HepG2 (cell line): Measurements from ENCODE around the gene PIK3R3. TPM values are rescaled to one million over a fixed set of nuclear protein-coding genes. Genes with fewer than 3 reads are reported as not detected.
A peak's percentile ranks its signal among the peaks of the same experiment; 100 is the strongest.

Experiments used
- ATAC-seq: fragments of 200-7000 bp; cut with Tn5 transposase; 3 replicates; pipeline ENCODE4 v1.9.1; 2020; ENCODE audit warnings: mild to moderate bottlenecking, moderate library complexity
- BruUV-seq: library from RNA; stranded (reverse); fragments of 400-500 nt; replicated peaks from 2 replicates; lab custom pipeline; 2021; lab: Mats Ljungman, UMichigan
- CTCF ChIA-PET: fragments of 300-600 bp; formaldehyde crosslinking; extraction: SDS; loops from one replicate; lab custom pipeline; 2021; ENCODE audit warnings: low total read pairs, inconsistent platforms, low intra/inter-chr PET ratio; lab: Yijun Ruan, JAX
- POLR2A ChIA-PET: fragments of 350-600 bp; sonication (Branson Sonifier 250); formaldehyde crosslinking; loops from one replicate; lab custom pipeline; 2020; ENCODE audit warnings: antibody characterized with exemption, inconsistent platforms; lab: Yijun Ruan, JAX
- DNase-seq: peaks from one replicate; pipeline ENCODE4 v3.0.0-alpha.2; 2015; ENCODE audit warnings: low spot score
- FAIRE-seq: peaks from 3 replicates; lab custom pipeline; 2011; peaks lifted over from hg19 to GRCh38; lab: Jason Lieb, UNC
- H2AFZ ChIP-seq: one replicate; pipeline ENCODE4 v1.6.1; 2011; ENCODE audit warnings: low read length, inconsistent platforms
- H3K27ac ChIP-seq: fragments of 300-600 bp; 3 replicates; pipeline ENCODE4 v1.8.0; 2011; ENCODE audit warnings: mixed run types, mild to moderate bottlenecking, mixed read lengths, low read length, inconsistent platforms; ENCODE audit not compliant: insufficient read depth; ENCODE audit errors: extremely low read length
- H3K27me3 ChIP-seq, 2 experiments: fragments of 200-600 bp in 1 of 2; 2 replicates in 1 of 2; 3 replicates in 1 of 2; pipeline versions ENCODE4 v1.6.0 to v1.8.0; 2011; ENCODE audit warnings: low read length in 2 of 2, mild to moderate bottlenecking in 2 of 2, moderate library complexity in 2 of 2, inconsistent platforms in 1 of 2; ENCODE audit not compliant: insufficient read depth in 2 of 2, control insufficient read depth in 1 of 2
- H3K36me3 ChIP-seq, 2 experiments: fragments of 200-600 bp in 1 of 2; replicated peaks in 1 of 2; 2 replicates in 1 of 2; 3 replicates in 1 of 2; pipeline versions ENCODE4 v1.5.1 to v1.8.0; 2011; ENCODE audit warnings: low read length in 2 of 2, inconsistent platforms in 1 of 2; ENCODE audit not compliant: insufficient read depth in 2 of 2, control insufficient read depth in 1 of 2
- H3K4me1 ChIP-seq: 2 replicates; pipeline ENCODE4 v1.5.1; 2012; ENCODE audit warnings: low read length, inconsistent platforms; ENCODE audit not compliant: insufficient read depth
- H3K4me2 ChIP-seq: 2 replicates; pipeline ENCODE4 v1.6.0; 2011; ENCODE audit warnings: low read depth, low read length, inconsistent platforms
- H3K4me3 ChIP-seq, 3 experiments: fragments of 200-600 bp in 1 of 3; sonication (generic), shearing (Covaris generic) in 1 of 3; replicated peaks in 1 of 3; 2 replicates each; pipeline ENCODE4 v1.5.1; 2011 to 2016; ENCODE audit warnings: low read length in 3 of 3, inconsistent platforms in 2 of 3, low read depth in 2 of 3, mild to moderate bottlenecking in 2 of 3, control low read depth in 1 of 3, mixed read lengths in 1 of 3; ENCODE audit not compliant: insufficient read depth in 1 of 3
- H3K79me2 ChIP-seq: one replicate; pipeline ENCODE4 v1.6.1; 2011; ENCODE audit warnings: low read length, inconsistent platforms; ENCODE audit not compliant: insufficient read depth
- H3K9ac ChIP-seq: 2 replicates; pipeline ENCODE4 v1.6.0; 2011; ENCODE audit warnings: mild to moderate bottlenecking, low read depth, low read length, inconsistent platforms; ENCODE audit not compliant: insufficient read depth
- H3K9me3 ChIP-seq: 2 replicates; pipeline ENCODE4 v1.5.1; 2012; ENCODE audit warnings: mild to moderate bottlenecking, low read length
- H4K20me1 ChIP-seq: 2 replicates; pipeline ENCODE4 v1.6.0; 2011; ENCODE audit warnings: inconsistent platforms, mild to moderate bottlenecking, low read length, moderate library complexity; ENCODE audit not compliant: insufficient read depth
- ERF ChIP-seq: IDR thresholded peaks from 2 replicates; pipeline ENCODE4 v1.6.1; 2018; ENCODE audit warnings: missing biosample characterization, missing genetic modification reagents
- KDM5A ChIP-seq: fragments of 200-600 bp; sonication (generic); IDR thresholded peaks from 2 replicates; pipeline ENCODE4 v1.7.0; 2018; ENCODE audit warnings: antibody characterized with exemption, mild to moderate bottlenecking, low read length, borderline replicate concordance
- NR1H2 ChIP-seq: sonication (generic); formaldehyde crosslinking; IDR thresholded peaks from 2 replicates; pipeline ENCODE4 v1.8.1; 2022; ENCODE audit warnings: low read depth, missing genetic modification reagents, borderline replicate concordance
- POLR2G ChIP-seq: fragments of 200-400 bp; formaldehyde crosslinking; IDR thresholded peaks from 2 replicates; pipeline ENCODE4 v1.6.1; 2018; ENCODE audit warnings: mild to moderate bottlenecking, low read depth, low read length, moderate library complexity
- RNF219 ChIP-seq: sonication (generic); formaldehyde crosslinking; IDR thresholded peaks from 2 replicates; pipeline ENCODE4 v1.5.0; 2020; ENCODE audit warnings: mild to moderate bottlenecking, missing genetic modification reagents
- SALL1 ChIP-seq: sonication (generic); formaldehyde crosslinking; IDR thresholded peaks from 2 replicates; pipeline ENCODE4 v1.8.0; 2022; ENCODE audit warnings: mild to moderate bottlenecking, missing genetic modification reagents
- ZBTB33 ChIP-seq: sonication (generic); formaldehyde crosslinking; IDR thresholded peaks from 2 replicates; pipeline ENCODE4 v1.4.0; 2020; ENCODE audit warnings: missing genetic modification reagents
- ZBTB43 ChIP-seq: sonication (generic); formaldehyde crosslinking; conservative IDR thresholded peaks from 2 replicates; pipeline ENCODE4 v1.4.0; 2020; ENCODE audit warnings: missing genetic modification reagents
- ZFY ChIP-seq: sonication (generic); formaldehyde crosslinking; IDR thresholded peaks from 2 replicates; pipeline ENCODE4 v1.4.0; 2020; ENCODE audit warnings: missing genetic modification reagents
- ZGPAT ChIP-seq: IDR thresholded peaks from 2 replicates; pipeline ENCODE4 v1.6.1; 2016; ENCODE audit warnings: mild to moderate bottlenecking
- ZNF10 ChIP-seq: sonication (generic); formaldehyde crosslinking; IDR thresholded peaks from 2 replicates; pipeline ENCODE4 v1.4.0; 2020; ENCODE audit warnings: mild to moderate bottlenecking, low read depth, missing genetic modification reagents, borderline replicate concordance
- WGBS: methylation state at CpG from one replicate; pipeline ENCODE4 v1.1.6; 2017; ENCODE audit warnings: low lambda C conversion rate; 5-methylcytosine and 5-hydroxymethylcytosine counted together
- in situ Hi-C: cut with HindIII; loops from 2 replicates; pipeline ENCODE4 v1.10.0; 2017; ENCODE audit warnings: low pct_unique_long_range_greater_than_20kb; ENCODE audit not compliant: extremely low pct_ligation_motif_present
- intact Hi-C: fragments of 100-400 bp; cut with micrococcal nuclease; formaldehyde crosslinking; loops from one replicate; pipeline ENCODE4 v1.10.0; 2022; ENCODE audit not compliant: unreplicated experiment
- polyA plus RNA-seq, 8 experiments: library from polyadenylated mRNA; depleted of rRNA in 3 of 8; stranded (reverse) in 7 of 8; unstranded in 1 of 8; fragments of >200 nt; fragmentation: Illumina TruSeq in 4 of 8; extraction: Trizol in 4 of 8; gene quantifications; 2 replicates each; pipeline versions ENCODE4 v1.2.1 to v1.2.3, GENCODE V29; 2011 to 2016; ENCODE audit warnings: low read depth in 4 of 8, missing spikeins in 1 of 8, mixed read lengths in 1 of 8; ENCODE audit not compliant: insufficient read depth in 1 of 8
- total RNA-seq, 5 experiments: library from RNA; depleted of rRNA; stranded (reverse); fragments of >200 nt; fragmentation: Illumina TruSeq; extraction: Trizol; gene quantifications; 2 replicates each; pipeline ENCODE4 v1.2.3, GENCODE V29; 2016; ENCODE audit warnings: low read depth in 1 of 5

Gene PIK3R3
- total and polyA plus RNA-seq, 2 of the 13 experiments (the other 11 are each of a cell fraction or from before 2014, with no cell fraction given) = 0.37 to 6.9 TPM

GRCh38 chr1:46036894-46037839 is 95.3 kb downstream of the PIK3R3 start:
- DNase-seq (peak; percentile 55), FAIRE-seq (peak; percentile 70), ATAC-seq (peak; percentile 73)
- ChIA-PET POLR2A (no interaction called here), CTCF (interaction anchor here (0.8 to 5.2 kb wide), 3 partner anchors 139 to 186 kb away, joined by 3 to 88 read pairs (median 21); partner anchors contain the start of gene P3R3URF)
- no peaks in the 10 kb centered on the region; a peak in 1 of 5 replicates for H3K27me3 ChIP-seq
- no peak overlapping the region for H3K27ac ChIP-seq
- no peak overlapping the region for H3K4me3 ChIP-seq
- H3K9ac ChIP-seq = no peak overlapping the region
- no peaks in the 10 kb centered on the region for H3K4me1 ChIP-seq
- TSS peak; percentile 21 for BruUV-seq
- 32% methylated on average over 10 of the region's 11 CpGs for WGBS
- no peaks in the 10 kb centered on the region for H3K9me3 ChIP-seq
- no peaks in the 10 kb centered on the region for H4K20me1 ChIP-seq
- H3K79me2 ChIP-seq = no peaks in the 10 kb centered on the region
- H3K36me3 ChIP-seq = peaks cover 3 to 8% of the 10 kb centered on the region in 2 experiments; a peak in 4 of 5 replicates
- no peak overlapping the region for H3K4me2 ChIP-seq
- no peak overlapping the region for H2AFZ ChIP-seq
- in situ Hi-C loops (loop anchor here (5.0 kb wide), 2 partner anchors 140 to 185 kb away; partner anchors contain the start of genes P3R3URF and TSPAN1), intact Hi-C loops (loop anchor here (1.0 kb wide), 2 partner anchors 142 to 186 kb away; no protein-coding TSS in a partner anchor)
- TF ChIP-seq NR1H2 (CRISPR knock-in tag) (no peak), ZFY (CRISPR knock-in tag) (no peak), KDM5A (no peak), ERF (CRISPR knock-in tag) (0 out of 2 replicates have a peak, but pooled peaks have one; percentile 29), RNF219 (CRISPR knock-in tag) (no peak), SALL1 (CRISPR knock-in tag) (peak; percentile 60; the same call in 1 of the 2 replicates), ZNF10 (CRISPR knock-in tag) (no peak), POLR2G (peak; percentile 38; the same call in 1 of the 2 replicates), ZBTB33 (CRISPR knock-in tag) (no peak), ZBTB43 (no peak), ZGPAT (CRISPR knock-in tag) (peak; percentile 49; the same call in 1 of the 2 replicates)
